ENCODE measurements around the gene STXBP5.
"Not testable (repeated sequence)": the region's sequence is repeated elsewhere in the genome, so short reads cannot be mapped to it uniquely, and the experiment has no call there.

STXBP5 gene

DNA sequence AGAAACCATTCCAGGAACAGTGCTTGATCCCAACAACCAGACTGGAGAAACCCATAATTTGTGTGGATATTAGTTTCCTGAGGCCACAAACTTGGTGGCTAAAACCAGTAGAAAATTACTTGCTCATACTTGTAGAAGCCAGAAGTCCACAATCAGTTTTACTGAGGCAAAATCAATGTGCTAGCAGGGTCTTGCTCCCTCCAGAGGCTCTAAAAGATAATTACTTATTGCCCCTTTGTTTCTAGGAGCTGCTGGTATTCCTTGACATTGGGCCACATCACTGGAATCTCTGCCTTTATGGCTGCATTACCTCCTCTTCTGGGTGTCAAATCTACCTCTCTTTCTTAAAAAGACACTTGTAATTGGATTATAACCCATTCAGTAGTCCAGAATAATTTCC is 162.1 kb downstream of the STXBP5 start:
- no peak for TF ChIP-seq EZH2phosphoT487 (IDR thresholded peaks at IDR 0.05; ENCODE audit: borderline replicate concordance, low read length)
- TF ChIP-seq, protein P1, sequence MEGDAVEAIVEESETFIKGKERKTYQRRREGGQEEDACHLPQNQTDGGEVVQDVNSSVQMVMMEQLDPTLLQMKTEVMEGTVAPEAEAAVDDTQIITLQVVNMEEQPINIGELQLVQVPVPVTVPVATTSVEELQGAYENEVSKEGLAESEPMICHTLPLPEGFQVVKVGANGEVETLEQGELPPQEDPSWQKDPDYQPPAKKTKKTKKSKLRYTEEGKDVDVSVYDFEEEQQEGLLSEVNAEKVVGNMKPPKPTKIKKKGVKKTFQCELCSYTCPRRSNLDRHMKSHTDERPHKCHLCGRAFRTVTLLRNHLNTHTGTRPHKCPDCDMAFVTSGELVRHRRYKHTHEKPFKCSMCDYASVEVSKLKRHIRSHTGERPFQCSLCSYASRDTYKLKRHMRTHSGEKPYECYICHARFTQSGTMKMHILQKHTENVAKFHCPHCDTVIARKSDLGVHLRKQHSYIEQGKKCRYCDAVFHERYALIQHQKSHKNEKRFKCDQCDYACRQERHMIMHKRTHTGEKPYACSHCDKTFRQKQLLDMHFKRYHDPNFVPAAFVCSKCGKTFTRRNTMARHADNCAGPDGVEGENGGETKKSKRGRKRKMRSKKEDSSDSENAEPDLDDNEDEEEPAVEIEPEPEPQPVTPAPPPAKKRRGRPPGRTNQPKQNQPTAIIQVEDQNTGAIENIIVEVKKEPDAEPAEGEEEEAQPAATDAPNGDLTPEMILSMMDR (IDR thresholded peaks at IDR 0.05; ENCODE audit: low read depth, low read length, poor library complexity, severe bottlenecking) = no peak
- Histone ChIP-seq H3K36me3 (ENCODE audit: control insufficient read depth, low read length) (no peaks in the 10 kb centered on the region), H3K4me3 (ENCODE audit: low read length) (no peak overlapping the region), H4K20me1 (ENCODE audit: control insufficient read depth, insufficient read depth, low read depth, low read length) (no peaks in the 10 kb centered on the region), H3K9me2 (replicated peaks; ENCODE audit: control insufficient read depth, low read length) (no peaks in the 10 kb centered on the region), H3K9me3 (ENCODE audit: control insufficient read depth, insufficient read depth, low read length) (no peaks in the 10 kb centered on the region), H3K79me2 (ENCODE audit: control insufficient read depth, low read length) (no peaks in the 10 kb centered on the region), H3K4me1 (ENCODE audit: control insufficient read depth, low read length) (no peaks in the 10 kb centered on the region), H3K4me2 (ENCODE audit: low read length) (no peak overlapping the region), H3K27ac (ENCODE audit: low read depth, low read length) (no peak overlapping the region), H3F3A (ENCODE audit: control insufficient read depth, insufficient read depth) (no peaks in the 10 kb centered on the region), H3K27me3 (ENCODE audit: control insufficient read depth, low read length) (no peaks in the 10 kb centered on the region)

DNA sequence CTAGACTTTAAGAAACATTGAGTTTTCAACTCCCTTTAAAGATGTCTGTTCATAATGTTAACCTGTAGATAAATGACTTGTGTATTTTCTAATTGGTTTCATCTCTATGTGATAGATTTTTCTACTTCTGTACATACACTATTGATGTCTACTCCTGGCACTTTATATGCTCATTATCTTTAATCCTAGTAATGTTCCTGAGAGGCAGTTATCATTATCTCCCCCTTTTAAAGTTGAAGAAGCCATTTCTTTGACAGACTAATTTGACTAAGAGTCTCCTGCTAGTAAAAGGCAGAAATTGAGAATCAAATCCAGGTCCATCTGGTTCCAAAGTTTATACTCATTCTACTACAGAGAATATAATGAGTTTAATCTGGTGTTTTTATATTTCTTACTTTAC is 167.1 kb downstream of the STXBP5 start:
- Histone ChIP-seq H3K4me3 (ENCODE audit: low read length) (no peak overlapping the region), H3F3A (ENCODE audit: control insufficient read depth, insufficient read depth) (no peaks in the 10 kb centered on the region), H3K79me2 (ENCODE audit: control insufficient read depth, low read length) (no peaks in the 10 kb centered on the region), H3K9me2 (replicated peaks; ENCODE audit: control insufficient read depth, low read length) (no peaks in the 10 kb centered on the region), H3K27ac (ENCODE audit: low read depth, low read length) (no peak overlapping the region), H3K4me1 (ENCODE audit: control insufficient read depth, low read length) (no peaks in the 10 kb centered on the region), H3K27me3 (ENCODE audit: control insufficient read depth, low read length) (no peaks in the 10 kb centered on the region), H3K9me3 (ENCODE audit: control insufficient read depth, insufficient read depth, low read length) (no peaks in the 10 kb centered on the region), H4K20me1 (ENCODE audit: control insufficient read depth, insufficient read depth, low read depth, low read length) (no peaks in the 10 kb centered on the region), H3K36me3 (ENCODE audit: control insufficient read depth, low read length) (no peaks in the 10 kb centered on the region), H3K4me2 (ENCODE audit: low read length) (no peak overlapping the region)
- TF ChIP-seq EZH2phosphoT487 (IDR thresholded peaks at IDR 0.05; ENCODE audit: borderline replicate concordance, low read length) = no peak
- TF ChIP-seq, protein P1 (IDR thresholded peaks at IDR 0.05; ENCODE audit: low read depth, low read length, poor library complexity, severe bottlenecking) = no peak

DNA sequence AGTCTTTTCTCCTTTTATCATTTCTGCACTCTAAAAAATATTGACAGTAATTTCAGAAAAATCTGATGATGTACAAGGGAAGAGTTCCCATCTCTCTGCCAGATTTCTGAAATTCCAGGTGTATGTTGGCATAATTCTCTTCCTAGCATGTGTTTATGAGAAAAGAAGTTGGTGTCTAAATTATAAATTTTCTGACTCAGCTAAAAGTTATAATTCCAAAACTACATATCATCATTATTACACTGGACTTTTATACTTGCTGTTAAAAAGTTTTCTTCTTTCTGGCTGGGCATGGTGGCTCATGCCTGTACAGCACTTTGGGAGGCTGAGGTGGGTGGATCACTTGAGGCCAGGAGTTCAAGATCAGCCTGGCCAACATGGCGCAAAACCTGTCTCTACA is 168.6 kb downstream of the STXBP5 start:
- no peak overlapping the region for H3K4me2 ChIP-seq (ENCODE audit: low read length)
- no peak for TF ChIP-seq EZH2phosphoT487 (IDR thresholded peaks at IDR 0.05; ENCODE audit: borderline replicate concordance, low read length)
- TF ChIP-seq, protein P1 (IDR thresholded peaks at IDR 0.05; ENCODE audit: low read depth, low read length, poor library complexity, severe bottlenecking) = no peak
- no peak overlapping the region for H3K4me3 ChIP-seq (ENCODE audit: low read length)
- no peaks in the 10 kb centered on the region for H3K9me2 ChIP-seq (replicated peaks; ENCODE audit: control insufficient read depth, low read length)
- no peaks in the 10 kb centered on the region for H3K27me3 ChIP-seq (ENCODE audit: control insufficient read depth, low read length)
- H3K79me2 ChIP-seq (ENCODE audit: control insufficient read depth, low read length) = no peaks in the 10 kb centered on the region
- H3K36me3 ChIP-seq (ENCODE audit: control insufficient read depth, low read length) = no peaks in the 10 kb centered on the region
- H3K27ac ChIP-seq (ENCODE audit: low read depth, low read length) = no peak overlapping the region
- no peaks in the 10 kb centered on the region for H4K20me1 ChIP-seq (ENCODE audit: control insufficient read depth, insufficient read depth, low read depth, low read length)
- no peaks in the 10 kb centered on the region for H3F3A ChIP-seq (ENCODE audit: control insufficient read depth, insufficient read depth)
- H3K9me3 ChIP-seq (ENCODE audit: control insufficient read depth, insufficient read depth, low read length) = no peaks in the 10 kb centered on the region
- no peaks in the 10 kb centered on the region for H3K4me1 ChIP-seq (ENCODE audit: control insufficient read depth, low read length)

DNA sequence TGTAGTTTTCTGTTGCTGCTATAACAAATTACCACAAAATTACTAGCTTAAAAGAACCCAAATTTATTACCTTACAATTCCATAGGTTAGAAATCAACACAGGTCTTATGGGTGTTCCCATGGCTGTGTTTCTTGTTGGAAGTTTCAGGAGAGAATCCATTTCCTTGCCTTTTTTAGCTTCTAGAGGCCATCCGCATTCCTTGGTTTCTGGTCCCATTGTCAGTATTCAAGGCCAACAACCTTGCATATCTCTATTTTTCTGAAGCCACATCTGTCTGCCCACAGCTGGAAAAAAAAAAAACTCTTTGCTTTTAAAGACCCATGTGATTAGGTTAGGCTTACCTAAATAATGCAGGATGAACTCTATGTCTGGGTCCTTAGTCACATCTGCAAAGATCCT is 174.6 kb downstream of the STXBP5 start:
- Histone ChIP-seq H3K4me3 (ENCODE audit: low read length) (no peak overlapping the region), H3K9me2 (replicated peaks; ENCODE audit: control insufficient read depth, low read length) (no peaks in the 10 kb centered on the region), H3K4me1 (ENCODE audit: control insufficient read depth, low read length) (no peaks in the 10 kb centered on the region), H3K79me2 (ENCODE audit: control insufficient read depth, low read length) (no peaks in the 10 kb centered on the region), H3K27me3 (ENCODE audit: control insufficient read depth, low read length) (no peaks in the 10 kb centered on the region), H3K9me3 (ENCODE audit: control insufficient read depth, insufficient read depth, low read length) (no peaks in the 10 kb centered on the region), H3K4me2 (ENCODE audit: low read length) (no peak overlapping the region), H3F3A (ENCODE audit: control insufficient read depth, insufficient read depth) (no peaks in the 10 kb centered on the region), H3K36me3 (ENCODE audit: control insufficient read depth, low read length) (peaks cover 3% of the 10 kb centered on the region; the same call in 1 of the 2 replicates), H3K27ac (ENCODE audit: low read depth, low read length) (no peak overlapping the region), H4K20me1 (ENCODE audit: control insufficient read depth, insufficient read depth, low read depth, low read length) (no peaks in the 10 kb centered on the region)
- no peak for TF ChIP-seq EZH2phosphoT487 (IDR thresholded peaks at IDR 0.05; ENCODE audit: borderline replicate concordance, low read length)
- TF ChIP-seq, protein P1 (IDR thresholded peaks at IDR 0.05; ENCODE audit: low read depth, low read length, poor library complexity, severe bottlenecking) = no peak

- not testable (repeated sequence) for H3K27me3 ChIP-seq (ENCODE audit: control insufficient read depth, low read length); H3K9me3 ChIP-seq (ENCODE audit: control insufficient read depth, insufficient read depth, low read length); H3K36me3 ChIP-seq (ENCODE audit: control insufficient read depth, low read length); H3K79me2 ChIP-seq (ENCODE audit: control insufficient read depth, low read length); H3K4me1 ChIP-seq (ENCODE audit: control insufficient read depth, low read length); H4K20me1 ChIP-seq (ENCODE audit: control insufficient read depth, insufficient read depth, low read depth, low read length); H3K4me3 ChIP-seq (ENCODE audit: low read length); H3K9me2 ChIP-seq (replicated peaks; ENCODE audit: control insufficient read depth, low read length); H3K27ac ChIP-seq (ENCODE audit: low read depth, low read length); H3F3A ChIP-seq (ENCODE audit: control insufficient read depth, insufficient read depth); H3K4me2 ChIP-seq (ENCODE audit: low read length)
These were observed 176.6 kb downstream of the STXBP5 start for GRCh38 chr6:147380841-147381240.

Measured in DOHH2 (cell line).